H1 (cell line): Measurements from ENCODE around the gene NAA11. TPM values are rescaled to one million over a fixed set of nuclear protein-coding genes. Genes with fewer than 3 reads are reported as not detected.

Source experiments
- KDM4A ChIP-seq: IDR thresholded peaks from one replicate; pipeline ENCODE4 v1.7.1; 2012; ENCODE audit warnings: low read depth, mild to moderate bottlenecking, moderate library complexity, low read length, inconsistent platforms; ENCODE audit not compliant: severe bottlenecking
- NRF1 ChIP-seq: IDR thresholded peaks from 2 replicates; pipeline ENCODE4 v1.6.1; 2011; ENCODE audit warnings: mild to moderate bottlenecking, low read depth, low read length, improper control_type of control experiment
- RXRA ChIP-seq: IDR thresholded peaks from 2 replicates; pipeline ENCODE4 v1.6.1; 2011; ENCODE audit warnings: low read depth, mild to moderate bottlenecking, low read length, moderate library complexity; ENCODE audit not compliant: insufficient read depth
- polyA plus RNA-seq, 7 experiments: library from polyadenylated mRNA; depleted of rRNA in 3 of 7; stranded (reverse) in 5 of 7; unstranded in 2 of 7; fragments of >200 nt in 5 of 7; fragments of 200-250 nt in 2 of 7; gene quantifications; 1 replicate in 5 of 7; 2 replicates in 1 of 7; 4 replicates in 1 of 7; pipeline versions ENCODE4 v1.2.1 to v1.2.3, GENCODE V29; 2011 to 2013; ENCODE audit warnings: missing spikeins in 2 of 7, mixed read lengths in 2 of 7
- total RNA-seq: library from RNA; stranded (reverse); fragmentation: NEBNext Ultra II Directional; extraction: Animal tissue kit (Norgen Biotek cat#: 25700); gene quantifications from 2 replicates; pipeline ENCODE4 v1.2.1, GENCODE V29; 2021

NAA11 gene
- total and polyA plus RNA-seq, 2 of the 8 experiments (the other 6 are each of a cell fraction or from before 2014, with no cell fraction given): not detected

DNA sequence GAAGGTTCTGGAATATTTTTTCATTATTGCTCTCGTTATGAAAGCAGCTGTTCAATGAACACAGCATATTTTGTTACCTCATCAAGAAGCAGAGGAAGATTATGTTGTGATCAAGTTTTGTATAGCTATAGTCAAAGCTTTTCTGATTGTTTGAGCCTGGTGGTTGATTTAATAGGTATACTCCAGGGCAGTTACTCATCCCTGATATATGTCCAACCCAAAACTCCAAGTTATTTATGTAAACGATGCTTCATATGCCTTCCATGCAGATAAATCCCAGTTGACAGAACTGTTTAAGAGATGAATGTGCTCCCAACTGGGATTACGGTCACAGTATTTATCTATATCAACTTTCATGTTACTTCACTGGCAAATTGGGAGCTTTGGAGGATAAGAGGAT, 19.1 kb downstream of the NAA11 start (continued):
- TF ChIP-seq KDM4A: no peak
- TF ChIP-seq NRF1: no peak
- no peak for TF ChIP-seq RXRA
